Astrocyte (in vitro differentiated cells and primary cell): ENCODE data around the gene CDC6.

ENCODE experiments used
- EZH2 ChIP-seq: IDR thresholded peaks from 2 replicates; pipeline ENCODE4 v1.6.1; 2012; ENCODE audit warnings: mild to moderate bottlenecking, low read length, inconsistent platforms; ENCODE audit not compliant: insufficient read depth
- TF ChIP-seq, protein P1 (sequence below): IDR thresholded peaks from 2 replicates; pipeline ENCODE4 v1.5.1; 2011; ENCODE audit warnings: low read depth, mild to moderate bottlenecking, inconsistent platforms, low read length, moderate library complexity; ENCODE audit not compliant: insufficient read depth

- TF ChIP-seq, protein P1, sequence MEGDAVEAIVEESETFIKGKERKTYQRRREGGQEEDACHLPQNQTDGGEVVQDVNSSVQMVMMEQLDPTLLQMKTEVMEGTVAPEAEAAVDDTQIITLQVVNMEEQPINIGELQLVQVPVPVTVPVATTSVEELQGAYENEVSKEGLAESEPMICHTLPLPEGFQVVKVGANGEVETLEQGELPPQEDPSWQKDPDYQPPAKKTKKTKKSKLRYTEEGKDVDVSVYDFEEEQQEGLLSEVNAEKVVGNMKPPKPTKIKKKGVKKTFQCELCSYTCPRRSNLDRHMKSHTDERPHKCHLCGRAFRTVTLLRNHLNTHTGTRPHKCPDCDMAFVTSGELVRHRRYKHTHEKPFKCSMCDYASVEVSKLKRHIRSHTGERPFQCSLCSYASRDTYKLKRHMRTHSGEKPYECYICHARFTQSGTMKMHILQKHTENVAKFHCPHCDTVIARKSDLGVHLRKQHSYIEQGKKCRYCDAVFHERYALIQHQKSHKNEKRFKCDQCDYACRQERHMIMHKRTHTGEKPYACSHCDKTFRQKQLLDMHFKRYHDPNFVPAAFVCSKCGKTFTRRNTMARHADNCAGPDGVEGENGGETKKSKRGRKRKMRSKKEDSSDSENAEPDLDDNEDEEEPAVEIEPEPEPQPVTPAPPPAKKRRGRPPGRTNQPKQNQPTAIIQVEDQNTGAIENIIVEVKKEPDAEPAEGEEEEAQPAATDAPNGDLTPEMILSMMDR = no peak
- TF ChIP-seq EZH2 = no peak
These were observed 55.8 kb downstream of the CDC6 start for GRCh38 chr17:40343219-40344119.
